Astrocyte (in vitro differentiated cells and primary cell): ENCODE results near the gene DGKZ. TPM values are rescaled to one million over a fixed set of nuclear protein-coding genes. Genes with fewer than 3 reads are reported as not detected.

Source experiments
- DNase-seq: peaks from one replicate; pipeline ENCODE4 v3.0.0-alpha.2; 2010; ENCODE audit warnings: low read depth
- FAIRE-seq: peaks from 2 replicates; lab custom pipeline; 2011; peaks lifted over from hg19 to GRCh38; lab: Jason Lieb, UNC
- H2AFZ ChIP-seq: 2 replicates; pipeline ENCODE4 v1.6.0; 2012; ENCODE audit warnings: low read depth, low read length, inconsistent platforms
- H3K27ac ChIP-seq: 2 replicates; pipeline ENCODE4 v1.5.1; 2011; ENCODE audit warnings: low read depth, low read length, inconsistent platforms
- H3K27me3 ChIP-seq: 2 replicates; pipeline ENCODE4 v1.6.0; 2011; ENCODE audit warnings: low read length, inconsistent platforms; ENCODE audit not compliant: insufficient read depth
- H3K36me3 ChIP-seq: 2 replicates; pipeline ENCODE4 v1.5.1; 2011; ENCODE audit warnings: low read length, inconsistent platforms; ENCODE audit not compliant: insufficient read depth
- H3K4me1 ChIP-seq: 2 replicates; pipeline ENCODE4 v1.5.1; 2011; ENCODE audit warnings: low read length, inconsistent platforms; ENCODE audit not compliant: insufficient read depth
- H3K4me2 ChIP-seq: 2 replicates; pipeline ENCODE4 v1.6.0; 2012; ENCODE audit warnings: low read length, inconsistent platforms
- H3K4me3 ChIP-seq: 2 replicates; pipeline ENCODE4 v1.5.1; 2011; ENCODE audit warnings: low read depth, mild to moderate bottlenecking, low read length, inconsistent platforms; ENCODE audit not compliant: insufficient read depth
- H3K79me2 ChIP-seq: 2 replicates; pipeline ENCODE4 v1.6.0; 2012; ENCODE audit warnings: mild to moderate bottlenecking, low read length, inconsistent platforms; ENCODE audit not compliant: insufficient read depth
- H3K9ac ChIP-seq: 2 replicates; pipeline ENCODE4 v1.6.0; 2012; ENCODE audit warnings: mild to moderate bottlenecking, low read length, inconsistent platforms
- H3K9me3 ChIP-seq: 2 replicates; pipeline ENCODE4 v1.5.1; 2012; ENCODE audit warnings: low read depth, mild to moderate bottlenecking, low read length, inconsistent platforms; ENCODE audit not compliant: insufficient read depth
- H4K20me1 ChIP-seq: 2 replicates; pipeline ENCODE4 v1.6.0; 2012; ENCODE audit warnings: low read length, inconsistent platforms; ENCODE audit not compliant: insufficient read depth
- H3K27ac Mint-ChIP-seq: one replicate; pipeline ENCODE4 v1.8.0; 2021; ENCODE audit warnings: mild to moderate bottlenecking, mixed read lengths; ENCODE audit not compliant: unreplicated experiment
- H3K27me3 Mint-ChIP-seq: one replicate; pipeline ENCODE4 v1.8.0; 2021; ENCODE audit warnings: low read depth, mixed read lengths; ENCODE audit not compliant: unreplicated experiment
- H3K36me3 Mint-ChIP-seq: one replicate; pipeline ENCODE4 v1.8.0; 2021; ENCODE audit warnings: low read depth, mixed read lengths; ENCODE audit not compliant: unreplicated experiment
- H3K4me1 Mint-ChIP-seq: one replicate; pipeline ENCODE4 v1.8.0; 2021; ENCODE audit warnings: low read depth, mixed read lengths; ENCODE audit not compliant: unreplicated experiment
- H3K4me3 Mint-ChIP-seq: one replicate; pipeline ENCODE4 v1.8.0; 2021; ENCODE audit warnings: mild to moderate bottlenecking, moderate library complexity, mixed read lengths; ENCODE audit not compliant: unreplicated experiment
- H3K9me3 Mint-ChIP-seq: one replicate; pipeline ENCODE4 v1.8.0; 2021; ENCODE audit warnings: mild to moderate bottlenecking, mixed read lengths; ENCODE audit not compliant: unreplicated experiment
- CTCF ChIP-seq: IDR thresholded peaks from 2 replicates; pipeline ENCODE4 v1.5.1; 2011; ENCODE audit warnings: low read depth, mild to moderate bottlenecking, inconsistent platforms, low read length, moderate library complexity; ENCODE audit not compliant: insufficient read depth
- EZH2 ChIP-seq: IDR thresholded peaks from 2 replicates; pipeline ENCODE4 v1.6.1; 2012; ENCODE audit warnings: mild to moderate bottlenecking, low read length, inconsistent platforms; ENCODE audit not compliant: insufficient read depth
- total RNA-seq: library from RNA; stranded (reverse); gene quantifications from 2 replicates; pipeline ENCODE4 v1.2.1, GENCODE V29; 2021

The DGKZ gene
- total RNA-seq, 1 donor from 2014 or later = 59.3 TPM

GRCh38 chr11:46347637-46348311, 511 bp downstream of the DGKZ start:
- no peaks in the 10 kb centered on the region for H3K27me3 ChIP-seq
- no peak for FAIRE-seq
- peaks cover 19% of the 10 kb centered on the region for H3K4me1 ChIP-seq
- peaks cover 47% of the 10 kb centered on the region for H4K20me1 ChIP-seq
- Mint-ChIP-seq H3K4me1 (peaks cover 27% of the 10 kb centered on the region), H3K27me3 (no peaks in the 10 kb centered on the region), H3K36me3 (no peaks in the 10 kb centered on the region), H3K4me3 (peak overlapping the region; percentile 88), H3K9me3 (no peaks in the 10 kb centered on the region), H3K27ac (peak overlapping the region; percentile 50)
- no peak for DNase-seq
- H3K9me3 ChIP-seq = no peaks in the 10 kb centered on the region
- TF ChIP-seq EZH2 (no peak), CTCF (no peak)
- H3K4me3 ChIP-seq = peak overlapping the region; percentile 86
- H3K36me3 ChIP-seq = no peaks in the 10 kb centered on the region
- H3K4me2 ChIP-seq = peak overlapping the region; percentile 98
- peak overlapping the region; percentile 85 for H3K9ac ChIP-seq
- peak overlapping the region; percentile 56 for H2AFZ ChIP-seq
- peak overlapping the region; percentile 50 for H3K27ac ChIP-seq
- peaks cover 51% of the 10 kb centered on the region for H3K79me2 ChIP-seq

DNA sequence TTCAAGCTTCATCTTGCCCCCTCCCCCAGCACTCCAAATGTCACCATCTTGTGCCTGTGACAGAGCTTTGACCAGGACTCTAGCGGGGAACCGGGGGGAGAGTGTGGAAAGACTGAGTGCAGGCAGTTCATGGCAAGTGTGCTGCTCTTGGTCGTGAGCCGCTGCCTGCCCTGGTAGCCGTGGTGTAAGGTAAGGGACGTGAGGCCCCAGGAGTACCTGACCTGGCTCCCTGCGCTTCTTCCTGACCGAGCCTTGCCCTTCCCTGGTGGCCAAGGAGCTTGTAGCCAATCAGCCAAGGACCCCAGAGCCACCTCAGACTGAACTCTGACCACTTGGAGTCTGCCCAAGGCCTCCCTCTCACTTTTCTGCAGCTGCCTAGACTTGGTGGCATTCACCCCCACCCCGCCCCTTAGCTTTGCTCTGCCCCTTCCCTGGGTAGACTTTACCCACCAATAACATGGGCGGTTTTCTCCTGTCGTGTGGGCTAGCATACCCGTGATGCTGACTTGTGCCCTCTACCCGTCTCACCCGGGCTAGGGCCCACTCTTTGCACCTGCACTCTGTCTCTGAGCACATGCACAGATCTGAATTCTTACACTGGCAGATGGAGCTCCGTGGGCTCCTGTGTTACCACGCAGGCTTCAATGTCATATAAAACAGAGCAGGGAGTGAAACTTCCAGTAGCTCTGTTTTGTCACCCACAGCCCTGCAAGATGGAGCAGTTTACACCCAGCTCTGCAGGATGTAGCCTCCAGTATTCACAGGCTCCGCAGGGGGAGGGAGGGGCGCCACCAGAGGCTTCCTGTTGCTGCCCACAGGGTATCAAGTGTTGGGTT, 1.5 kb downstream of the DGKZ start:
- H4K20me1 ChIP-seq = peaks cover 56% of the 10 kb centered on the region
- peaks cover 21% of the 10 kb centered on the region for H3K4me1 Mint-ChIP-seq
- no peaks in the 10 kb centered on the region for H3K36me3 ChIP-seq
- H2AFZ ChIP-seq = no peak overlapping the region
- TF ChIP-seq CTCF (no peak), EZH2 (no peak)
- peak overlapping the region; percentile 86 for H3K4me3 ChIP-seq
- peaks cover 61% of the 10 kb centered on the region for H3K79me2 ChIP-seq
- no peaks in the 10 kb centered on the region for H3K36me3 Mint-ChIP-seq
- DNase-seq (no peak), FAIRE-seq (no peak)
- peaks cover 19% of the 10 kb centered on the region for H3K4me1 ChIP-seq
- peak overlapping the region; percentile 85 for H3K9ac ChIP-seq
- no peak overlapping the region for H3K27ac ChIP-seq
- no peaks in the 10 kb centered on the region for H3K9me3 Mint-ChIP-seq
- no peaks in the 10 kb centered on the region for H3K27me3 Mint-ChIP-seq
- no peaks in the 10 kb centered on the region for H3K9me3 ChIP-seq
- peak overlapping the region; percentile 50 for H3K27ac Mint-ChIP-seq
- H3K27me3 ChIP-seq = no peaks in the 10 kb centered on the region
- peak overlapping the region; percentile 98 for H3K4me2 ChIP-seq
- H3K4me3 Mint-ChIP-seq = peak overlapping the region; percentile 88
